ENCODE data around the gene GPR52.

Gene GPR52

GRCh38 chr1:174469052-174469451 is 21.3 kb downstream of the GPR52 start:
- no peak for DNase-seq

DNA sequence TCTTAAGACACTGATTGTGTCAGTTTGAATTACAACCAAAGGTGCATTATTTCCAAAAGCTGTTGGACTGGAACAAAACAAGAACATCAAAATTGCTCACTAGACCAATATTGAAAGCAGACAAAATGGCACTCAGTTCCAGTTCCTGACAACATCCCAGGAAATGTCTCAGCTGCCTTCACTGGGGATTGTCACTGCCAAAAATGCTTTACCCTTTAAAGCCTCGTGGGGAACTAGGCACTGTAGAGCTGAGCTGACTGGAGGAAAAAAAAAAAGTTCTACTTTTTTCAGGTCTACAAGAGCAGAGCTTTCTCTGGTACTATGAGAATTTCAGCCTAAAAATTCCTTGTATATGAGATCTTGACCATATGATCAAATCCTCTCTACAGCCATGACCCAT is 21.9 kb downstream of the GPR52 start:
- DNase-seq, result no peak

DNA sequence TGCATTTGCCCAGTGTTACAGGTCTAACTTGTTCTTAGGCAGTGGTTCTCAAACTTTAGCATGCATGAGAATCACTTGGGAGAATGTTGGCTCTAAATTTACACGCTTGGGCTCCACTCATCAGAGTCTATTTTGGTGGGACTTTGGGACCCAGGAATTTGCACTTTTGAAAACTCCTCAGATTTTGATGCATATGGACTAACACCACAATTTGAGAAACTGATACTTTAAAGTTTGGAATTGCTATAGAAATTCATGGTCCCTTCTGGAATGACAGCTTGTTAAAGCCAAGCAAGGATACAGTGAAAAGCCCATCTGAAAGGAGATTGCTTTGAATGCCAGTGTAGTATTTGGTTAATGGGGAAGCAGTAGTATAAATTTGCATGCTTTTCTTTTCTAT is 31.5 kb downstream of the GPR52 start:
- DNase-seq, result no peak

GRCh38 chr1:174480324-174480723 is 32.6 kb downstream of the GPR52 start:
- no peak for DNase-seq

DNA sequence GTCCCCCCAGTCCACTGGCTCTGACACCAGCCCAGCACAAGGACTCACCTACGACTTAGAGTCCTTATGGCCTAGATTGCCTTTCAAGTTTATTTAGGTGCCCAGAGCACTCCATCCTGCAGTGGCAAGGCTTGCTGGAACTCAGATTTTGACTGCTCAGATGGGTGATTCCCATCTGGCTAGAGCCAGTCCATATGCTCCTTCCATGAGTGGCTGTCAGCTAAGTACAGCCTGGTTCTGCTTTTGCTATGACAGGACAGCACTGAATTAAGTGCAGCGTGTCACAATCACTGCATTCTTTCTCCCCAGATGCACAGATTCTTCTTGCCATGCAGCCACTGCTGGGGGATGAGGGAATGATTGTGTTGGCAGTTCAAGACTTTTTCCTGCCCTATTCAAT is 43.8 kb downstream of the GPR52 start:
- DNase-seq, result no peak

DNA sequence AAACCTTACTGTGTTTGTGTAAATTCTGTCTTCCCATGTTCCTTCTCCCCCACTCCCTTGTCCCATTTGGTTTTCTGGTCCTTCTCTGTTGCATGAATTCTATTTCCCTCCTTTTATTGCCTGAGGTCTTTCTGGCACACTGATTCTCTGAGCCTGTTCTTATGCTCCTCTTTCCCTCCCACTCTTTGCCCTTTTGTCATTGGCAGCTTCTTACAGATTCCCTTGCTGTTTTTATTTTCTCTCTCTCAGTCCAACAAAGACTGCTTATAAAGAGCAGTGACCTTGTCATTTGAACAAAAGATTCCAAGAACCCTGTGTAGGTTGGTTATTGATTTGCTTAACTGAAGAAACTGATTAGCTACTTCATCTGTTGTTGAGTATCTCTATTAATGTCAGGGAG is 49.7 kb downstream of the GPR52 start:
- DNase-seq, result no peak

Measured in GOT3 (cell line).